ENCODE data around the gene RCL1.
"Not testable (repeated sequence)": the region's sequence is repeated elsewhere in the genome, so short reads cannot be mapped to it uniquely, and the experiment has no call there.

The RCL1 gene

DNA sequence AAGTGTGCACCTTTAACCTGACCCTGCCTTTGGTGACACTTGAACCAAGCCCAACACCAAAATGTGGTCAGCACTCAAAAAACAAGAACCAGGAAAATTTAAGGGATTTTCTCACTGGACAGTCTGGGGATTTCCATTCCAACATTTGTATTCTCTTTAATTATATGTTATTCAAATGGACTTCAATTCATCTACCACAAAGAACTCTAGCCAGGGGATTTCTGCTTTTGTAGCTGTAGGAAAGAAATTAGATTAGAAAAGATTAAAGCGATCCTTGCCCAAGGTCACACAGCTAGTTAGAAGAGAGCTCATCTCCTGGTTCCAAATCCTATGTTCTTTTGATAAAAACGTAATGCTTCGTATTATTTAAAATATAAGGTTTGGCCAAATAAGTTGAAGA is 97.5 kb downstream of the RCL1 start:
- no peak for DNase-seq

DNA sequence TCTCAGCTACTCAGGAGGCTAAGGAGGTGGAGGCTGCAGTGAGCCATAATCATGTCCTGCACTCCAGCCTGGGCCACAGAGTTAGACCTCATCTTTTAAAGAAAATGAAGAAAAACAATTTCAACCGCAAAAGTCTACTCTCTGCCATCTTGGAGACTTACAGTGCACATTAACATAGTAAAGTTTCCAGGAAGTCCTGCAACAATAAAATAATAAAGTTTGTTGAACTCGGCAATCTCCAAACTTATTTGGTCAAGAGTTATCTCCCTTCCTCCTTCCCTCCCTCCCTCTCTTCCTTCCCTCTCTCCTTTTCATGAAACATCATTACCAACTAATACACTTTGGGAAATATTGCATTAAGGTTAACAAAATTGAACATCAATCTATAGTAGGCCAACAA is 98.2 kb downstream of the RCL1 start:
- DNase-seq, result no peak

- DNase-seq, result no peak
These were observed 98.9 kb downstream of the RCL1 start for GRCh38 chr9:4891674-4892073.

GRCh38 chr9:4892501-4893194 is 99.9 kb downstream of the RCL1 start:
- DNase-seq, result no peak

- no peak for DNase-seq
These were observed 101.3 kb downstream of the RCL1 start for GRCh38 chr9:4894076-4894475.

DNA sequence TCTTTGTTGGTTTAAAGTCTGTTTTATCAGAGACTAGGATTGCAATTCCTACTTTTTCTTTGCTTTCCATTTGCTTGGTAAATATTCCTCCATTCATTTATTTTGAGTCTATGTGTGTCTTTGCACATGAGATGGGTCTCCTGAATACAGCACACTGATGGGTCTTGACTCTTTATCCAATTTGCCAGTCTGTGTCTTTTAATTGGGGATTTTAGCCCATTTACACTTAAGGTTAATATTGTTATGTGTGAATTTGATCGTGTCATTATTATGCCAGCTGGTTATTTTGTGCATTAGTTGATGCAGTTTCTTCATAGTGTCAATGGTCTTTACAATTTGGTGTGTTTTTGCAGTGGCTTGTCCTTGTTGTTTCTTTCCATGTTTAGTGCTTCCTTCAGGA is 107.1 kb downstream of the RCL1 start:
- not testable (repeated sequence) for DNase-seq

GRCh38 chr9:4901401-4902134 is 108.8 kb downstream of the RCL1 start:
- DNase-seq, result not testable (repeated sequence)

DNA sequence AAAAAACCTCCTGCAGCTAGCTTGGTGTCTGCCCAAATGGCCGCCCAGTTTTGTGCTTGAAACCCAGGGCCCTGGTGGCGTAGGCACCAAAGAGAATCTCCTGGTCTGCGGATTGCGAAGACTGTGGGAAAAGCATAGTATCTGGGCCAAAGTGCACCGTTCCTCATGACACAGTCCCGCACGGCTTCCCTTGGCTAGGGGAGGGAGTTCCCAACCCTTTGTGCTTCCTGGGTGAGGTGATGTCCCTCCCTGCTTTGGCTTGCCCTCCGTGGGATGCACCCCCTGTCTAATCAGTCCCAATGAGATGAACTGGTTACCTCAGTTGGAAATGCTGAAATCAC is 109.4 kb downstream of the RCL1 start:
- DNase-seq, result no peak

- no peak for DNase-seq
These were observed 111.8 kb downstream of the RCL1 start for GRCh38 chr9:4904322-4905134.

DNA sequence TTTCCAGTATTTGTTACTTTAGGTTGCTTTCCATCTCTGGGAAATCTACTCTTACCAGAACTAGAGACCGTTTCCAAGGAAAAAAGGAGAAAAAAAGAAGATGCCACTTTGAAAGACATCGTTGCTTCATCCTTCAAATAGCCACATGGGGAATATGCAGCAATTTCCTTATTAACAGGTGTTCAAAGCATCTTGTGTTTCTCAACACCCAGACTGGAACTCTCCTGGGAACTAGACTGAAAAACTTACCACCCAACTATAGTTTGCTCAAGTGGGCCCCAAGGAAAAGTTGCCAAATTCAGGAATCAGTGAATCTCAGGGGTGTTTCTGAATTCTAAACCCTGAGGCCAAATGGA is 112.4 kb downstream of the RCL1 start:
- DNase-seq, result no peak
